MM.1S (cell line): ENCODE measurements around the gene ZFP36L2.

ENCODE experiments used
- EZH2 ChIP-seq: fragments of 300-600 bp; sonication (generic); optimal IDR thresholded peaks from 2 replicates; pipeline ENCODE3; 2017; ENCODE audit warnings: low read depth, mild to moderate bottlenecking, antibody characterized with exemption, low read length, mixed read lengths
- EZH2phosphoT487 ChIP-seq: fragments of 300-600 bp; sonication (generic); IDR thresholded peaks from 2 replicates; pipeline ENCODE4 v1.6.1; 2018; ENCODE audit warnings: antibody characterized with exemption, low read length
- TF ChIP-seq, protein P1 (sequence below): fragments of 300-600 bp; sonication (generic); IDR thresholded peaks from 2 replicates; pipeline ENCODE4 v1.5.1; 2016; ENCODE audit warnings: antibody characterized with exemption, low read length, mixed read lengths

DNA sequence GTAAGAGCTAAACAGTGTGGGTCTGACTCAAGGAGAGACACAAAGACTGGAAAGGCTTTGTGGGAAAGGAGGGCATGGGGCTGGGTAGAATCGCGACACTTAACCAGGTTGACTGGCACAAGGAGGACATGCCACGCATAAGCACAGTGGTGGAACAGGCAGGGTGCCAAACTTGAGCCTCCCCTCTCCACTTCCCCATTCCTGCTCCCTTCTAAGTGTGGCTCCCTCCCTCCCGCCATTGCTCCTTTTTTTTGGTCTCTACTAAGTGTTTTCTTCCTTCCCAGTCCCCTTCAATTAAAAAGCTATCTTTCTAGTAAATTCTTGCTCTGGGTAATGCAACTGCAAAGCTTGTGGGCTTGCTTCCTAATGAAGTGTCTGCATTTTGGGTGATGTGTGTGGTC, 40.3 kb upstream of the ZFP36L2 start:
- TF ChIP-seq, protein P1, sequence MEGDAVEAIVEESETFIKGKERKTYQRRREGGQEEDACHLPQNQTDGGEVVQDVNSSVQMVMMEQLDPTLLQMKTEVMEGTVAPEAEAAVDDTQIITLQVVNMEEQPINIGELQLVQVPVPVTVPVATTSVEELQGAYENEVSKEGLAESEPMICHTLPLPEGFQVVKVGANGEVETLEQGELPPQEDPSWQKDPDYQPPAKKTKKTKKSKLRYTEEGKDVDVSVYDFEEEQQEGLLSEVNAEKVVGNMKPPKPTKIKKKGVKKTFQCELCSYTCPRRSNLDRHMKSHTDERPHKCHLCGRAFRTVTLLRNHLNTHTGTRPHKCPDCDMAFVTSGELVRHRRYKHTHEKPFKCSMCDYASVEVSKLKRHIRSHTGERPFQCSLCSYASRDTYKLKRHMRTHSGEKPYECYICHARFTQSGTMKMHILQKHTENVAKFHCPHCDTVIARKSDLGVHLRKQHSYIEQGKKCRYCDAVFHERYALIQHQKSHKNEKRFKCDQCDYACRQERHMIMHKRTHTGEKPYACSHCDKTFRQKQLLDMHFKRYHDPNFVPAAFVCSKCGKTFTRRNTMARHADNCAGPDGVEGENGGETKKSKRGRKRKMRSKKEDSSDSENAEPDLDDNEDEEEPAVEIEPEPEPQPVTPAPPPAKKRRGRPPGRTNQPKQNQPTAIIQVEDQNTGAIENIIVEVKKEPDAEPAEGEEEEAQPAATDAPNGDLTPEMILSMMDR: no peak
- TF ChIP-seq EZH2 (no peak), EZH2phosphoT487 (no peak)
